NCI-H2227 treated with DMSO at 0.1 percent for 48 hours (cell line): Measurements from ENCODE around the gene SP110.

ENCODE experiments used
- DNase-seq: peaks from one replicate; lab custom pipeline; 2025; lab: John Stamatoyannopoulos, UW

The SP110 gene

DNA sequence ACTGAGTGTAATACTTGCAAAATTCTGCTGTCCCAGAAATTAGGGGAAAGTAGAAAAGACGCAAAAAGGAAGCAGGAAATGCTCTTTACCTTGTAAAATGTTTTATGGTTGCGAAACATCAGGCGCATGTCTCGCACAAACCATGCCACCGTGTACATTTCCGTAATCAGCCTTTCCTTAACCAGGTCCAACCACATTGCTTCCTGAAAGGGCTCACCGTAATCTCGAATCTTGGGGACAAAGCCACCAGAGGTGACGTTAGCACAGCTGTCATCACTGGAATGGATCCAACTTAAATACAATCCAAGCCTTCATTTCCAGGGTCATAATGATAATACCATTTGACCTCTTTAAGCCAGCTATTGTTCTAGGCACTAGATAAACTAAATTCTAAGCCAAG, 49.3 kb downstream of the SP110 start:
- DNase-seq: no peak

- DNase-seq: no peak
These were observed 53.1 kb downstream of the SP110 start for GRCh38 chr2:230166557-230167170.

- no peak for DNase-seq
These were observed 55.6 kb downstream of the SP110 start for GRCh38 chr2:230164139-230164538.

DNA sequence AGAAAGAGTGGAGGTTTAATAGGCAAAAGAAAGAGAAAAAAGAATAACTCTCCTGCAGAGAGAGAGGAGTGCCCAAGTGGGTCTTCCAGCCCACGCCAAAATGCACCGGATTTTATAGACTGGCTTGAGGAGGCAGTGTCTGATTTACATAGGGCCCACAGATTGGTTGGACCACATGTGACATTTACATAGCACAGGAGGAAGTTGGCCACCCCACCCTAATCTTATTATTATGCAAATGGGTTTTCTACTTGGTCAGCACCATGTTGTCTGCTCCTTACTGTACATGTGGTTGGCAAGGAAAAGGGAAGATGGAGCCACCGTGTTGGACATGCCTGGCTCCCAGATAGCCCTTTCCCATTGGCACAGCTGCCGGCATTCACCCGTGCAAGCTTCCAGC, 56.8 kb downstream of the SP110 start:
- no peak for DNase-seq

GRCh38 chr2:230161184-230161583, 58.6 kb downstream of the SP110 start:
- DNase-seq: no peak

DNA sequence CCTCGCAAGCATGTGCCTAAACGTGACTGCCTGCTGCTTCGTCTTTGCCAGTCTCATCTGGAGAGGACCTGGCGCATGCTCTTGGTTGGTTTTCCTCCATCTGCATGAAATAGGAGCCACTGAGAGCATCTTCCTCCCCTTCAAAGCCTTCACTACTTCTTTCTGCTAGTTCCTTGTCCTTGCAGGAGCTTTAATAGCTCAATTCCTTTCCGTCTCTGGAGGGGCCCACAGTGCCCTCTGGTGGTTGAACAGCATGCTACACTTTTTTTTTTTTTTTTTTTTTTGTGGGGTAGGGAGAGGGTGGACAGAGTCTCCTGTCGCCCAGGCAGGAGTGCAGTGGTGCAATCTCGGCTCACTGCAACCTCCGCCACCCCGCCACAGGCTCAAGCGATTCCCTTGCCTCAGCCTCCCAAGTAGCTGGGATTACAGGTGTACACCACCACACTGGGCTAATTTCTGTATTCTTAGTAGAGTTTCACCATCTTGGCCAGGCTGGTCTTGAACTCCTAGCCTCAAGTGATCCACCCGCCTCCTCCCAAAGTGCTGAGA, 59.6 kb downstream of the SP110 start:
- DNase-seq: no peak

DNA sequence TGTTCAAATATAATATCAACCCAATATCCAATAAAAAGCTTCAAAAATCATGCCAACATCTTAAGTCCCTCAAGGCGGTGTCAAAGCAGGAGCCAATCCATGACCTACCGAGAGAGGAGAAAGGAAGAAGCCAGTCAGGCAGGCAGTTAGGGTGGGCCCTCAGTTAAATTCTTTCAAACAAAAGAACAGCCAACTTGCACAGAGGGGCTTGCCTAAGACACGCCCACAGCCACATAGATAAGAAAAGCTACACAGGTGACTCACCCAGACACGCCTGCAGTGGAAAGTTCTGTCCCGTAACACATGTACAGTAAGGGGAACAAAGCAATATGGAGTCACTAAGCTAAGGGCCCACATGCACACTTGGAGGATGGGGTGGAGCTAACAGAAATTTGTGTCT, 61.3 kb downstream of the SP110 start:
- no peak for DNase-seq

GRCh38 chr2:230156782-230157699, 62.7 kb downstream of the SP110 start:
- DNase-seq: no peak

- no peak for DNase-seq
These were observed 64.4 kb downstream of the SP110 start for GRCh38 chr2:230155359-230155758.

DNA sequence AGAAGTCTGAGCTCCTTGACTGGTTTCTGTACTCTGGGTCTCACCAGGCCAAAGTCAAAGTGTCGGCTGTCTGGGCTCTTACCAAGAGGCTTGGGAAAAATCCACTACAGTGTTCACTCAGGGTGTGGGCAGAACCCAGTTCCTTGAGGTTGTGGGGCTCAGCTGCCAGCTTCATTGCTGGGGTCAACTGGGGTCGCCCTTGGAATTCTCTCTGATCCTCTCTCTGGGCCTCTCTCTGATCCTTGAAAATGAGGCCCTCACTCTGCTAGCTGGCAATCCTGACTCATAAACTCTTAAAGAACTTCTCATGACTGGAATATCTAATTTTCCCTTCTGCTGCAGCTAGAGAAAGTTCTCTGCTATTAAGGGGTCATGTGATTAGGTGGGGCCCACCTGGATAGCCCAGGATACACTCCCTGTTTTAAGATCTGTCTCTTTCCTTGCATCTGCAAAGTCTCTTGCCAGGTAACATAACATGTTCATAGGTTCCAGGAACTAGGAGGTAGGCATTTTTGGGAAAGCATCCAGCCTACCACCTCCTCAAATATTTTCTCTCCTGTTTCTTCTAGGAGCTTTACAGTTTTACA, 66.3 kb downstream of the SP110 start:
- no peak for DNase-seq

- no peak for DNase-seq
These were observed 67.5 kb downstream of the SP110 start for GRCh38 chr2:230152334-230152733.

DNA sequence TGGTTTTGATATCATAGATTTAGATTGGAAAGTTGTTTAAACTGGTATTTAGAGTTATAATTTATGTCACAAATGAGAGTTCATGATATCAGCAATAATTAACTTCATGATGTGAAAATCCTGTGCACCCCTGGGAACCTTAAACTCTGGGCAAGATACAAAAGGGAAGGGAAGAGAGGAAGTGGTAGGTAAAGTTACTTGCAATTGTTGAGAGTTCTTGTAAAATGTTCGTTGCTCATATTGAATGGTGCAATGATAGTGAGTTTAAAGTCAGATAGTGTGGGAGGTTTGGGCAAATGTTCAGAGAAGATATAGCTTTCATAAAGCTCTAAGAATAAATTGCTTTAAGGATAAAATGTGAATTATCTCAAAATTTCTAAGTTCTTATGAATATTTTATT, 75.4 kb downstream of the SP110 start:
- DNase-seq: no peak

GRCh38 chr2:230140667-230141066, 79.1 kb downstream of the SP110 start:
- no peak for DNase-seq

DNA sequence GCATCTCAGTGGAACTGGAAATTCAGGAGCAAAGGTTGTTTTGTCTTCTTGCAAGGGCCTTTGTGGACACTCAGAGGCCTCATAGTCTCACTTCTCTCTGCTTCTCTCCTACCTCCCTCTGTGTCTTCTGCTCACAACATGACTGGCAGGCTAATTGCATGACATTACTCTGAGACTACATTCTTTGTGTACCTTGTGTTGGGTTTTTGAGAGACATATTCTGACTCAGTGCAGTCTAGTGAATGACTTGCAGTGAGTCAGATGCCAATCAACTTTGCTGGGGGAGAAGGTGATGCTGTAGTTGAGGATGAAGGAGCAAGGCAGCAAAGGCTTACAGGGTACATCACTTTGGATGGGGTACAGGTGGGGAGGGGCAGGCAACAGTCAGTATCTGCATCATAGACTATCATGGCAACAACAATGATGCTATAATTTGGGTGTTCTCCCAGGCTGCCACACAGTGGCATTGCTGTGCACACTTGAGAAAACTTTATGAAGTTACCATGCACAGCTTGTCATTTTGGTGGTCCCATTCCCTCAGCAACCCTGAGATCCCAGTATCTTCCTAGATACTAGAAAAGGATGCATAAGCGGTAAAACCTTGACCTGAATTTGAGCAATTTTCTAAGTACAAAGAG, 81.8 kb downstream of the SP110 start:
- no peak for DNase-seq

- no peak for DNase-seq
These were observed 84.7 kb downstream of the SP110 start for GRCh38 chr2:230135130-230135525.

DNA sequence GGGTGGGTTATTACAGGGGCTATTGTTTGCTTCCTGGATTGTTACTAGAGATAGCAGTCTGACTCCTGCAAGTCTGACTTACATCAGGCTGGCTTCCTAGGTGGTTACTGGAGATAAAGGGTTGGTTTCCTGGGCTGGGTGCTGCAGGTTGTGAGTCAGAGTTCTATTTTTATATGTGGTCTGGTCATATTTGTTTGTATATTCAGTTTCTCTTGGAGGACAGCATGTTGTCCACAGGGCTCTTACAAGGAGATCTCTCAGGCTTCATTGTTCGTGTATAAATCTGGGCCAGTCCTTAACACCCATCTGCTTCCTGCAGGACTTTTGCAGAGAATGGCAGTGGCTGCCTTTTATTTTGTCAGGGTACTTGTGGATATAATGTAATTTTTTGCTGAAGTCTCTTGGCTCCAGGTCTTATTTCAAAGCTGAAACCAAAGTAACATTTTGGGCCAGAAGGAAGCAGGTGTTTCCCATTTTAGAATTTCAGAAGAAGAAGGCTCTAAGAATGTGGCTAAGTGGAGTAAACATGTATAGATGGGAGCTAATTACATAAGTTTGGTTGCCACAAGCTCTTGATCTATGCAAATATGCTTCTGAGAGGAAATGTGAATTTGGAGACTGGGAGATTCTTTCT, 85.2 kb downstream of the SP110 start:
- no peak for DNase-seq

DNA sequence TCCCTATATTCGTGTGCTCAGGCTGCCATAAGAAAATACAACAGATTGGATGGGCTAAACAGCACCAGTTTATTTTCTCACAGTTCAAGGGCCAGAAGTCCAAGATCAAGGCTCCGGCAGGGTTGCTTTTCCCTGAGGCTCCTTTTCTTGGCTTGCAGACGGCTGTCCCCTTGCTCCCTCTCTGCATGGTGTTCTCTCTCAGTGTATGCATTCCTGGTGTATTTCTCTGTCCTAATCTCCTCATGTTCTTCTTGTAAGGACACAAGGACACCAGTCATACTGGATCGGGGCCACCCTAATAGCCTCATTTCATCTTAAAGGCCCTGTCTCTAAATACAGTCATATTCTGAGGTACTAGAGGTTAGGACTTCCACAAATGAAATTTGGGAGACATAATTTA, 88.4 kb downstream of the SP110 start:
- no peak for DNase-seq

DNA sequence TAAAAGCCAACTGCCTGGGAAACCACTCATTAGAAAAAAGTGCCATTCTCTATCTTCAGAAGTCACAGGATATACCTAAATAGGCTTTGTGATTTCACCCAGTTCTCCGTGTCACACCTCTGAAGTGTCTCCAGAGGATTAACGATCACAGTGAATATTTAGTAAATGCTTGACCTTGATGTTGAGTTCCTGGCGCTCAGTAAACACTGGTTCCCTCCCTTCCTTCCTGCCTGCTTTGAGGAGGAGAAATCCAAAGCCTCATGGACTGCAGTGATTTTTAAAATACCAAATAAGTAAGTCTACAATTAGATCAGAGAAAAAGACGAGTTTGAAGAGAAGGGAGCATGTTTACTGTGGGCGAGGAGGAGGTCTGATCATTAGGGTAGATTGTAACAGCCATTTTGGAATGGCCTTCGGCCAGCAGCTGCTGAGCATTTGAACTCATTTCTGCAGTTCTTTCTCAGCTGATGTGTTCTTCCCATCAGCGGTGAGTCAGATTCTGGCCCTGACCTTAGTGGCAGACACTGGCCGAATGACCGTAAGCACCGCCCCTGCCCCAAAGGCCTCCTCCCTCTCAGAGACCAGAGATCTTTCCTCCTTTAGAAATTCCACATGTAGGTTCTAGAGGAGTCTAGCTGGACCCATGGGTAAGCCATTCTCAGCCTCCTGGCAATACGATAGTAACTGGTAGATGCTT, 89.0 kb downstream of the SP110 start:
- no peak for DNase-seq

GRCh38 chr2:230129343-230129742, 90.4 kb downstream of the SP110 start:
- no peak for DNase-seq

GRCh38 chr2:230128623-230129342, 91.0 kb downstream of the SP110 start:
- no peak for DNase-seq

DNA sequence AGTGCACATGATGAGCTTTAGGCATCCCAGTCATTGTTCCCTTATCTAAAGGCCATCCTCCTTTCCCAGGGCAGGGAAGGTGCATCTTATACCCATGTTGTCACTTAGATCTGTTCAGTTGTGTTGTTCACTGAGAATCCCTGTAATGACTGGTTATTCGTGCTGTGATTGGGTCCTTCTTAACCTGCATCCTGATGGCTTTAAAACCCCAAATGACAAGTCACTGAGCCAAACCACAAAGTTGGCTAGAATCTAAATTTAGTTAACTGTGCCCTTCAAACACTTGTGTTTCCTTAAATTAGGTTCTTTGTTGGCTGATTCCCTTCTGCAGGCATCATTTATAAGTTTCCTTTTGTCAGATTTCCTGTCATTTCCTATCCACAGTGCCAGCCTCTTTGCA, 92.6 kb downstream of the SP110 start:
- no peak for DNase-seq
